ENCODE measurements around the gene UNC13D.
"Not testable (repeated sequence)": the region's sequence is repeated elsewhere in the genome, so short reads cannot be mapped to it uniquely, and the experiment has no call there.

The UNC13D gene

DNA sequence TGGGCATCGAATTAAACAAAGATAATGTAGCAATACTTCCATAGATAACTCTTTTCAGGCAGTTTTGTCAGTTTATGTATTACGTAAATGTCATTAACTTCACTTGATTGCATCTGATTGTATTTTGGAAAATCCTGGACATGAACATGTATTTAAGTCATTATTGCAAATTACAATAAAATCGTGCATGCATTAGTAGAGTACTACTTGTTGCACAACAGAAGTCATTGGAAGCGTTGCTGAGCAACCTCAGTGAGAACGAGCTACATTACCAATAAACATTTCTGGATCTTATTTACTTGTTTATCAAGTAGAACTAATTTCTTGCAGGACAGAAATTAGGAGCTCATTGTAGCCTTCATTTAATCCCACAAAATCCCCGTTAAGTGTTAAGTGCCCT is 53.0 kb downstream of the UNC13D start:
- no peak for DNase-seq

DNA sequence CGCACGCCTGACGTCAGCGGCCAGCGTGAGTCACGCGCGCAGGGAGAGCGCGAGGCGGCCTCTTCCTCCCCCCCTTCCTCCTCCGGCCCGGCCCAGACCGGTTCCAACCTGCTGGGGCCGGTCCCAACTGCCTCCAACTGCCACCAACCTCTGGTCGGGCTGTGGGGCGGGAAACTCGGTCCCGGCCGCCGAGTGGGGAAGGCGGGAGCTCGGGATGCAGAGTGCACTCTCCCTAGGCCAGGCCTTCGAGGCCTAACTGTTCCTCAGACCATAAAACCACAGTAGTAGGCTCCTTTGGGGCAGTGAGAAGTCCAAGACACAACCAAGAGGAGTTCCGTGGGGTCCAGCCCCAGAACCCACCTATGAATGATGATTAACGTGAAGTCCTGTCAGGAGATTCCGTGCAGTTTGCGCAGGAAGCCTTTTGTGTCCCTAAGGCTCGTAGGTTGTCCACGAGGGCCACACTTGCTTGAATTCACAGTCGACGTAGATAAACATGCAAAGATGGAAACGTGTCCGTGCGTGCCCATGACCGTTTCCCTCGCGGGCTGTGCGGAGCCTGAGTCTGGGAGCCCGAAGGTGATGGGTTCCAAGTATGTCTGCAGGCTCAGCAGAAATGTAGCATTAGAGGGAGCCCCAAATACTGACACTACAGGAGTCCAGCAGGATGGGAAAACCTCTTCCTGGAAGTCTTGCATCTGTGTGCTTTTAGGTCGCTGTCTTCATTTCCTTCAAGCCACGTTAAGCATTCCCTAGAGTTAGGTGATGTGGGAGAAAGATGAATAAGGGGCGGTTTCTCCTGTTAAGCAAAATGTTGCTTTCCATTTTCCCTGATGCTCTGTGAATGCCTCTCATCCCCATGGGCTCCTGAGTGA is 59.0 kb downstream of the UNC13D start:
- DNase-seq: peak; percentile 90

DNA sequence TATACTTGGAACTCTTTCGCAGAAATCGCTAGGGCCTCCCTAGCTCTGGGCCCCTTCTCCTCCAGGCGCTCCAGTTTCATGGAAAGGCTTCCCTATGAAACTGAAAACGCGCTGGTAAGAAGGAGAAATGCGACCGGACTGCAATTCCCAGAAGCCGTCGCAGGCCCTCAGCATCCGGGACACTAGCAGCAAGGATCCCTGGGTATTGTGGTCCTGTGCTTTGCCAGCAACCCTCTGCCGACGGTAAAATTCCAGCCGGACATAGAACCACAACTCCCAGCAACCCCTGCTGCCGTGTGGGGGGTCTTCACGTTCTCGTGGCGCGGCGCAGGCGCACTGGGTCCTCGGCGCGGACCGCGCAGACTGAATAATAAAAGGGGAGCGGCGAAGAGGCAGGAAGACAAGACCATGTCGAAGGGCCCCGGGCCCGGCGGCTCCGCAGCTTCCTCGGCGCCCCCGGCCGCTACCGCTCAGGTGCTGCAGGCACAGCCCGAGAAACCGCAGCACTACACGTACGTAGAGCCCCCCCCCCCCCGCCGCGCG is 59.7 kb downstream of the UNC13D start, which contains the start of gene UNK:
TSS of gene UNK (plus strand) at position 334 of the 543 bp plus-strand sequence. CDS start at position 409, 75 bp downstream.
- DNase-seq: peak; percentile 97

DNA sequence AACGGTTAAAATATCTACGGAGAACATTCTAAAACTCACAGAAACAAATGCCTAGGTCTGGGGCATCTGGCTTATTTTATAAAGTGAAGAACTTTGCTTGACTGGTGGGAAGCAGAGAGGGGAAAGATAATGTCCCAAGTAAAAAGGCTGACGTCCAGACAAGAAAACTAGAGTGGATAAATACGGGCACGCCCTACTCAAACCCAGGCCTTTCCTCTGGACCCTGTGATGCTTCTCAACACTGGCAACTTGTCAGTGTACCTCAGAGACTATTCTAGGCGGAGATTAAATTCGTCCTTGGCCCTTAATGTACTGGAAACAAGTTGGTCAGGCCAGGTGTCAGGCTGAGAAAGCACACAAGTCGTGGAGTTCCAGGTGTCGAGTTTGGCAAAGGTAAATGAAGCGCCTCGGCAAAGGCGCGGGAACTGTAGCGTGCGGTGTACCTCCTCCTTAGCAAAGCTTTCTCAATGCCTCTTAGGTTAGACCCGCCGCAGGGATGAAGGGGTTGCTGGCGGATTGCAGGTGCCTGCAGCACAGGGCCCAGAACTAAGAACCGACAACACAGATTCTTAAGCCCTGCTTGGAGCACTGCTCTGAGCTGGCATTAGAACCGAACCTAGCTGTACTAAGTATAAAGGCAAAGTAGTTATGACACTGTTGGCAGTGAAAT is 60.3 kb downstream of the UNC13D start:
- DNase-seq: peak; percentile 55

DNA sequence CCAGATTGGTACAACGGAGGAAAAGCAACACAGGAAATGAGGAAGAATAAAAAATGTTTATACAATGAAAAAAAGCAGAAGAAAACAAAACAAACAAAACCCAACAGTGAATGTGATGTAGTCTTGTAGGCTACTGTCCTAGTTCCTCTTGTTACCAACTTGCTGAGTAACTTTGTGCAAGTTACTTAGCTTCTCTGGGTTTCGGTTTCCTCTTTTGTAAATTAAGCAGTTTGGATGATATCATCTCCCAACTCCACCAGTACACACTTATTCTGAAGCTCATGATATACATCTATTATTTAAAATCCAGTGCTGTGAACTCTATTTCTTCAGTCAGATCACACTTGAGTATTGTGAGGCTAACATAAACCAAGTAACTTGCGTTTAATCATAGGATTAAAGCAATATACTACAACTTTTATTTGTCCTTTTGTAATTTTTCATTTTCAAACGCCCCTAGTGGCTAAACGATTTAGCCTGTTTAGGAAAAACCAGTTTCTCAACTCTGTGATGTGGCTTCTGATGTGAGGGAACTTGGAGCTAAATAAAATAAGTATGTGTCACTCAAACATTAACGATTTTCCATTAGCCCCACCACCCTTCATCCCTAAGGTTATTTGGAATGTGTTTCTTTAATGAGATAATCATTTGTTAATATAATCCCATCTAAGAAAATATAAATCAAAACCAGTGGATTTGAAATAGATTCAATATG is 61.0 kb downstream of the UNC13D start:
- DNase-seq: peak; percentile 88

DNA sequence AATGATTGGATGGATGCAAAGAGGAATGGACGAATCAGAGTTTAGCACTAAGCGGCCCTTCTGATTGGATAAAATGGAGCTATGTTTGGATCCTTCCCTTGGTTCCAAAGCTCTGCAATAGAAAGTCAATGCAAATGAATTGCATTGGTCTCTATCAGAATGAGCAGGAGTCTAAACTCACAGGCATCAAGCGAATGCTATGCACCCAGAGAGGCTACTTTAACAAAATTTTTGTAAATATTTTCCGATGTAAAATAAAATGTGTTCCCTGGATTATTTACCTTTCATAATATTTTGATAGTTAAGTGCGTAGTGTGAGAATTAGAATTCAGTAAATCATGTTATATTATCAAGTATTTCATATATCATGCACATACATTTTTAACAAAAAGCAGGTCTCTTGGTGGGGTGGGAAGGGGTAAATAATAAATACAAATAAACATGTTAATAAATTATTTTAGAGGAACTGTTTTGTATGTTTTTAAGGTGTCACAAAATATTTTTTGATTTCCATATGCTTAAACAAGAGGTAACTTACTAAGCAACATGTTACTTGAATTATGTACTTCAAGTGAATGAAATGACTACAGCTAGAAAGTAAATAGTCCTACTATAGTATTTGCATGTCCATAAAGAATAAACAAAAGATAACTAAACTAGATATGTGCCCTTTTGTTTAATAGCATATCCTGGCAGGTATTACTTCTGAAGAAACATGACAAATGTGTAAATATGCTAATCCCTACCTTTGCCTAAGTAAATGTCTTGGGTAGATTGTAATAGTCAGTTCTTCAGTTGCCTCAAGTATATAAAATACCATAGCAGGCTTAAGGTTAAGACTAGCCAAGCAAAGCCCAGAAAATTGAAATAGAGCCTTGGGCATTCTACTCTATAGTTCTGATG is 64.0 kb downstream of the UNC13D start:
- DNase-seq: no peak

DNA sequence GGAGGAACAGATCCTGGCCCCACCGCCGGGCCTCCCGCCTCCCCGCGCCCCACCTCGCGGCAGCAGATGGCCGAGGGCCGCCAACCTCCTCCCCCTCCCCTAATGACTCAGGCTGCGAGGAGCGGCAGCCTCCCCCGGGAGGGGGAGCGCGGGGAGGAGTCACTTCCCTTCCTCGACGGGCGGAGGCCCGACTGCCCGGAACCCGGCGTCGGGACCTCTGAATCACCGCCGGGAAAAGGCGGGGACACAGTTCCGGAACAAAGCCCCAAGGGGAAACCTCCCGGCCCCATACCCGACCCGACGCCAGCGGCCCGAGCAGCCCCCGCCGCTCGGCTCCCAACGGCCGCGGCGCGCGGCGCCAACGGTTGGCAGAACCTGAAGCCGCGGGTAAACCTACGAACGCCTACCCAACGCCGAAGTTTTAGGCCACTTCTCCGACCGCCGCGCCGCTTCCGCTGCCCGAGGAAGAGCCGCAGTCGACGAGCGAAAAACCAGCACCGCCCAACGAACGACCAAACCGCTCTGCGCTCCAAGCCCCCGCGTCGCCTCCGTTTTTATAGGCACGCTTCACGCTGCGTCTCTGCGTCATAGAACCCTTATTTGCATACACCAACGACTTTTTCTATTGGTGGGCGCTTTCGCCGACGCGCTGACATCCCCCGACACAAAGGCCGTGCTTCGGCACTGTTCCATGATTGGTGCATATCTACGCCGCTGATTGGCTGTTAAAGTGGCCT is 64.8 kb downstream of the UNC13D start:
- peak; percentile 98 for DNase-seq

DNA sequence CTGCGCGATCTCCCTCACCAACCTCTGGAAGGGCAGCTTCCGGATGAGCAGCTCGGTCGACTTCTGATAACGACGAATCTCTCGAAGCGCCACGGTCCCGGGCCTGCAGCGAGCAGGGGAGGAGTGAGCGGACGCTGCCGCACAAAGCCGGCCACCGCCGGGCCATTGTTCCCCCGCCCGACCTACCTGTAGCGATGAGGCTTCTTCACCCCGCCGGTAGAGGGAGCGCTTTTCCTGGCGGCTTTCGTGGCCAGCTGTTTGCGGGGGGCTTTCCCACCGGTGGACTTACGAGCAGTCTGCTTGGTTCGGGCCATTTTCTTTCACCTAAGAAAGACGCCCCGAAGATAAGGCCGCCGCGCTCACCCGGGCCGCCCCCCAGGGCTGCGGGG is 65.3 kb downstream of the UNC13D start:
- no peak for DNase-seq

DNA sequence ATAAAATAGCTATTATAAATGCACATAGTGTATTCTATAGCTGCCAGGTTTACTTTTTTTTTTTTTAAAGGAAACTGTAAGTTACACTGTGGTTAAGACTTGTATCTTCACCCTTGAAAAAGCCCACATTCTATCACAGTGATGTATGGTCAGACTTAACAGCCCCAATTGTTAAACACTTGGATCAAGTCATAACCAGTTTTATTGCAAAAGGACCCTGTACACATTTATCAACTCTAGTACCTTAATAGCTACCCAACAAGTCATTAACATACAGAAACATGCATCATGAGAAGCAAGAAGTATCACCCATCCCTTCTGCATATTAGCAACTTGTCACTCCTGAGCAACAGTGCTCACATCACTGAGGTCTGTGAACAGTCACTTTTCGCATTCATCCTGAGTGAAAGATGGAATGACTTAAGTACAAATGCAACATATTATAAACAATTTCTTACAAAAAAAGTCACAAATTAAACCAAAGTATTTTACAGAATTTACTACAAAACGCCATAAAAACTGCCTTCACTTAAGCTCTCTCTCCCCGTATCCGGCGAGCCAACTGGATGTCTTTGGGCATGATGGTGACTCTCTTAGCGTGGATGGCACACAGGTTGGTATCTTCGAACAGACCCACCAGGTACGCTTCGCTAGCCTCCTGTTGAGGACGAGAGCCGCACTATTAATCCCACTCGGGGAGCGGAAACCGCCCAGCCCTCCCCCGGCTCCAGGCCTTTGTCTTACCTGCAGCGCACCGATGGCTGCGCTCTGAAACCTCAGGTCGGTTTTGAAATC is 65.9 kb downstream of the UNC13D start:
- DNase-seq: not testable (repeated sequence)

DNA sequence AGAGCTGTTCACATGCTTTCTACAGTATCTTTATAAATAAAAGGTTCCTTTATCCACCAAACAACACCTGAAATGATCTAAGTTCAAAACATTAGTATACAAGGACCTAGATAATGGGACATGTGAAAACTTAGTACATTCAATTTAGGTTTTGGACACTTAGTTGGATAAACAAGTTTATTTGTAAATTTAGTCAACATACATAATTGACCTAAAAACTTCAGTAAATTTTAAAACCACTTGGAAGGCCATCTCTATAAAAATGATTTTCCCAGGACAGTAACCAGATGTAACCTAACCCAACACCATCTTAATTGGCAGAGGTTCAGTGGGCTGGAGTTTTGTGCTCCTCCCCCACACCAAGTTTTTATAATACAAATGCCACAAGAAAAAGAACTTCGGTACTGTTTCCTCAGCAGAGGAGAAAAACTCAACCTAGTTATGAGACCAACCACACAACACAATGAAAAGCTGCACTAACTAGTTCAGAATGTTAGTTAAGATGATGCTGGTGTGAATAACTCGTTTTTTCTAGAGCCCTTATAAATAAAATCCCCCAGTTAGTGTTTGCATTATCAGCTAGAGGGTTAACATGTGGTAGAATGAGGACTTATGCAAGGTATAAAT is 66.8 kb downstream of the UNC13D start:
- no peak for DNase-seq
